Fibroblast of villous mesenchyme (primary cell): ENCODE data around the gene HDAC9. TPM values are rescaled to one million over a fixed set of nuclear protein-coding genes. Genes with fewer than 3 reads are reported as not detected.

Experiments
- DNase-seq: peaks from one replicate; pipeline ENCODE4 v3.0.0-alpha.2; 2010; ENCODE audit warnings: low read depth
- H3K4me3 ChIP-seq: 2 replicates; pipeline ENCODE4 v1.5.1; 2011; ENCODE audit warnings: low read depth, mild to moderate bottlenecking, low read length
- total RNA-seq: library from RNA; depleted of rRNA; stranded (reverse); fragments of >200 nt; gene quantifications from 2 replicates; pipeline ENCODE4 v1.2.3, GENCODE V29; 2012
- TF ChIP-seq, protein P1 (sequence below): IDR thresholded peaks from 2 replicates; pipeline ENCODE4 v1.5.1; 2012; ENCODE audit warnings: low read depth, mild to moderate bottlenecking, low read length; ENCODE audit not compliant: insufficient read depth

The HDAC9 gene
- total RNA-seq, 1 donor, result 16.8 TPM

DNA sequence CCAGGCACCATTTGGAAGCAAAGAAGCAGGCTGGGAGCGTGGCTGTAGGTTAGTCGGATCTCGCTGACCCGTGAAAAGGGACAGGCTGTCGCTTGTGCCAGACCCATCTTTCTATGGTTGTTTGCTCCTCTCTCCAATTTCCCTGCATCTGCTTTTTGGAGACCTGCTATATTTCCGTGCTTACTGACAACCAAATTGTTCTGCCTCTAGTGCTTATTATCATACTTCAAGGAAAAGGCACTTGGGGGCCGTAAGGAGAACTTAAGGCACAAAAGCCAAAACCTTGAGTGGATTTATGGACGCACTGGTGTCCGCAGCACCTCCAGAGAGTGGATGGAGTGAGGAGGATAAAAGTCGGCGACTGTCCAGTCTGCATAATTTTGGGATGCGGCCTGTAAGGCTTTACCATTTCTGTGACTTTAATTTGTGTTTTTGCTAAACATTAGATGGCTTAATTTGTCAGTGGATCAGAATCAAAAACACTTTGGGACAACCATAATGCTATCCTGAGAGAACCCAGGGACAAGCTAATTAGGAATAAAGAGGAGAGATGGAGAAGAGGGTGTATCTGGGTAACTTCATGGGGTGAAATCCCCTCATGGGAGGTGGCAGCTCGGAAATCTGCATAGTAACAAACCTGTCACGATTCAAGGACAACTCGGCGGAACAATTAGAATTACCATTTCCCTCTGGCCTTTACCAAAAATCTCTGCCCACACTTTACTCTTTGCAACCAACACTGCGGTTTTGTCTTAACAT, 206.7 kb downstream of the HDAC9 start:
- TF ChIP-seq, protein P1, sequence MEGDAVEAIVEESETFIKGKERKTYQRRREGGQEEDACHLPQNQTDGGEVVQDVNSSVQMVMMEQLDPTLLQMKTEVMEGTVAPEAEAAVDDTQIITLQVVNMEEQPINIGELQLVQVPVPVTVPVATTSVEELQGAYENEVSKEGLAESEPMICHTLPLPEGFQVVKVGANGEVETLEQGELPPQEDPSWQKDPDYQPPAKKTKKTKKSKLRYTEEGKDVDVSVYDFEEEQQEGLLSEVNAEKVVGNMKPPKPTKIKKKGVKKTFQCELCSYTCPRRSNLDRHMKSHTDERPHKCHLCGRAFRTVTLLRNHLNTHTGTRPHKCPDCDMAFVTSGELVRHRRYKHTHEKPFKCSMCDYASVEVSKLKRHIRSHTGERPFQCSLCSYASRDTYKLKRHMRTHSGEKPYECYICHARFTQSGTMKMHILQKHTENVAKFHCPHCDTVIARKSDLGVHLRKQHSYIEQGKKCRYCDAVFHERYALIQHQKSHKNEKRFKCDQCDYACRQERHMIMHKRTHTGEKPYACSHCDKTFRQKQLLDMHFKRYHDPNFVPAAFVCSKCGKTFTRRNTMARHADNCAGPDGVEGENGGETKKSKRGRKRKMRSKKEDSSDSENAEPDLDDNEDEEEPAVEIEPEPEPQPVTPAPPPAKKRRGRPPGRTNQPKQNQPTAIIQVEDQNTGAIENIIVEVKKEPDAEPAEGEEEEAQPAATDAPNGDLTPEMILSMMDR, result no peak
- H3K4me3 ChIP-seq, result no peak overlapping the region
- DNase-seq, result no peak

- DNase-seq, result no peak
- no peak overlapping the region for H3K4me3 ChIP-seq
- TF ChIP-seq, protein P1, result no peak
Observed at GRCh38 chr7:18703685-18704084, 208.1 kb downstream of the HDAC9 start.

GRCh38 chr7:18706670-18707069, 211.1 kb downstream of the HDAC9 start:
- no peak overlapping the region for H3K4me3 ChIP-seq
- TF ChIP-seq, protein P1, result no peak
- DNase-seq, result no peak

DNA sequence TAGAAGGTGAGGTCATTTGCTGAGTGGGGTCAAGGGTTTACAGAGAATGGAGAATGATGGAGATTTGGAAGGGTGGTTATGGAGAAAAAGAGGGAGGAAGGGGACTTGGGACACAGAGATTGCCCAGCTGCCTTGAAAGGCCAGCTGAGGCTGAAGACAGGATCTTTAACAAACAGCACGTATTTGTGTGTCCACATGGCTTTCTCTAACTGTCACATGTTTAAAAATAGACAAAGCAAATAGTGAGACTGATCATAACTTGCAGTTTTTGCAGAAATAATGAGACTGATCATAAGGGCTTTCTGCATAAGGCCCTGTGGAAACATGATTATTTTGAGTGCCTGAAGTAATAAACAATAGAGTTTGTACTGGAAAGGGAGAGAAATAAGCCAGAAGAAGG, 212.7 kb downstream of the HDAC9 start:
- TF ChIP-seq, protein P1, result no peak
- no peak for DNase-seq
- no peak overlapping the region for H3K4me3 ChIP-seq

DNA sequence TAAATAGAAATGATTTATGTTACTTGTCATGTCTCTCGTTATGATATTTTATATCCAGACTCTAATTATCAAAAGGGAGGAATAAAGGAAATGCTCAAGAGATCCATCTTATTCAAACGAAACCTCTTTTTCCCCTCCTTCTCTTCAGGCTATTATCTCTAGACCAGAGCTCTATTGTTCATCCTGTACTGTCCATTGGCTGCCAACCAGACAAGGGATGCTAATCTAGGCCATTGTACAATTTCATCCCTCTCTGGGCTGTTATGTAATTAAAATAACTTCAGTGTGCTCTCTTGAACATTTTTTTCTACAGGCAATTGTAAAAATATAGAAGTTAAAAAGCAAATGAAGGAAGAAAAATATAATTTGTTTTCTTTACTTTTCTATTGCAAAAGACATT, 220.4 kb downstream of the HDAC9 start:
- DNase-seq, result no peak
- TF ChIP-seq, protein P1, result no peak
- H3K4me3 ChIP-seq, result no peak overlapping the region

DNA sequence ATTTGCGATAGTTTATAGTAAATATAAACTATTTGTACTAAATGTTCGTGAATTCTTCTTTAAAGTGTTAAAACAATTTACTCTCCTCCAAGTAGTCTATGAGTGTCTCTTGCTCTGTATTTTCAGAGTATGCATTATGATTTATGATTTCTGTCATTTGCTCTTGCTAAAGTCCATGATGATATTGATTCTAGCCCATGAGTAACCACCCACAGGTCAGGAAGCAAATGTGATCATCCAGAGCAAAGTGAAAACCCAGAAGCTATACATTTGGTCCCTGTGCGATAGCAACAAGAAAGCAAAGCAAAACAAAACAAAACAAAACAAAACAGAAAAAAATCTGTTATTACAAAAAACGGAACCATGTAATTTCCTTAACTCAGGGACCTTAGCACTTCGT, 225.9 kb downstream of the HDAC9 start:
- no peak for DNase-seq
- H3K4me3 ChIP-seq, result no peak overlapping the region
- TF ChIP-seq, protein P1, result no peak

DNA sequence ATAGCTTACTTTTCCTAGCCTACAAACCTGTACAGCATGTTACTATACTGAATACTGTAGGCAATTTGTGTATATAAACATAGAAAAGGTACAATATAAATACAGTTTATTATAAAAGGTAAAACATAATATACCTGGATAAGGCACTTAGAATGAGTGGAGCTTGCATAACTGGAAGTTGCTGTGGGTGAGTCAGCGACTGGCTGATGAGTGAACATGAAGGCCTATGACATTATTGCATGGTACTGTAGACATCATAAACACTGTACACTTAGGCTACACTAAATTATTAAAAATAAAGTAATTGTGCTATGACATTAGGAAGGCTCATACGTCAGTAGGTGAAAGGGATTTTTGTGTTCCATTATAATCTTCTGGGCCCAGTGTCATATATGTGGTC, 228.8 kb downstream of the HDAC9 start:
- DNase-seq, result no peak
- TF ChIP-seq, protein P1, result no peak
- no peak overlapping the region for H3K4me3 ChIP-seq
